Measurements from ENCODE around the gene CDH4. TPM values are rescaled to one million over a fixed set of nuclear protein-coding genes. Genes with fewer than 3 reads are reported as not detected.

Gene CDH4
- total RNA-seq, 1 donor from 2014 or later, result not detected

GRCh38 chr20:61807471-61808160, 555.6 kb downstream of the CDH4 start:
- no peak for ATAC-seq
- peak; percentile 16 for DNase-seq
- intact Hi-C loops (cut with micrococcal nuclease), result no loop called here

- ATAC-seq, result no peak
- DNase-seq, result peak; percentile 12
Observed at GRCh38 chr20:61808447-61808846, 556.4 kb downstream of the CDH4 start.

GRCh38 chr20:61809006-61809770, 557.1 kb downstream of the CDH4 start:
- ATAC-seq (no peak), DNase-seq (peak; percentile 9)
- intact Hi-C loops (cut with micrococcal nuclease), result no loop called here

More at GRCh38 chr20:61808447-61808846, 556.4 kb downstream of the CDH4 start:
- intact Hi-C loops (cut with micrococcal nuclease), result no loop called here

GRCh38 chr20:61810066-61810737, 558.1 kb downstream of the CDH4 start:
- peak; percentile 15 for DNase-seq
- intact Hi-C loops (cut with micrococcal nuclease), result no loop called here
- no peak for ATAC-seq

- DNase-seq, result peak; percentile 5
- intact Hi-C loops (cut with micrococcal nuclease), result no loop called here
- ATAC-seq, result no peak
Observed at GRCh38 chr20:61810738-61811135, 558.7 kb downstream of the CDH4 start.

- no peak for ATAC-seq
- intact Hi-C loops (cut with micrococcal nuclease), result no loop called here
- no peak for DNase-seq
Observed at GRCh38 chr20:61811166-61811565, 559.1 kb downstream of the CDH4 start.

- DNase-seq (peak; percentile 17), ATAC-seq (no peak)
- intact Hi-C loops (cut with micrococcal nuclease), result no loop called here
Observed at GRCh38 chr20:61812121-61812844, 560.2 kb downstream of the CDH4 start.

- intact Hi-C loops (cut with micrococcal nuclease), result no loop called here
- ATAC-seq (no peak), DNase-seq (peak; percentile 11)
Observed at GRCh38 chr20:61812845-61813485, 560.9 kb downstream of the CDH4 start.

GRCh38 chr20:61813791-61814190, 561.7 kb downstream of the CDH4 start:
- intact Hi-C loops (cut with micrococcal nuclease), result no loop called here
- peak; percentile 14 for DNase-seq
- ATAC-seq, result no peak

- intact Hi-C loops (cut with micrococcal nuclease), result no loop called here
- DNase-seq (peak; percentile 5), ATAC-seq (no peak)
Observed at GRCh38 chr20:61814244-61814643, 562.2 kb downstream of the CDH4 start.

GRCh38 chr20:61814726-61815125, 562.7 kb downstream of the CDH4 start:
- intact Hi-C loops (cut with micrococcal nuclease), result no loop called here
- no peak for ATAC-seq
- DNase-seq, result peak; percentile 7

GRCh38 chr20:61815176-61815575, 563.1 kb downstream of the CDH4 start:
- ATAC-seq, result no peak
- peak; percentile 6 for DNase-seq

GRCh38 chr20:61815678-61816077, 563.6 kb downstream of the CDH4 start:
- no peak for ATAC-seq
- intact Hi-C loops (cut with micrococcal nuclease), result no loop called here
- peak; percentile 8 for DNase-seq

More at GRCh38 chr20:61815176-61815575, 563.1 kb downstream of the CDH4 start:
- intact Hi-C loops (cut with micrococcal nuclease), result no loop called here

GRCh38 chr20:61816606-61817460, 564.8 kb downstream of the CDH4 start:
- DNase-seq (peak; percentile 17), ATAC-seq (no peak)

GRCh38 chr20:61817575-61817974, 565.5 kb downstream of the CDH4 start:
- DNase-seq, result peak; percentile 21

More at GRCh38 chr20:61816606-61817460, 564.8 kb downstream of the CDH4 start:
- intact Hi-C loops (cut with micrococcal nuclease), result no loop called here

GRCh38 chr20:61818746-61819573, 566.9 kb downstream of the CDH4 start:
- DNase-seq (peak; percentile 11), ATAC-seq (no peak)
- intact Hi-C loops (cut with micrococcal nuclease), result no loop called here

More at GRCh38 chr20:61817575-61817974, 565.5 kb downstream of the CDH4 start:
- no peak for ATAC-seq
- intact Hi-C loops (cut with micrococcal nuclease), result no loop called here

- DNase-seq, result no peak
- no peak for ATAC-seq
- intact Hi-C loops (cut with micrococcal nuclease), result no loop called here
Observed at GRCh38 chr20:61819574-61819846, 567.4 kb downstream of the CDH4 start.

Measured in left ventricle myocardium superior (tissue), 1 donor.